ENCODE results near the gene SNAI3. TPM values are rescaled to one million over a fixed set of nuclear protein-coding genes. Genes with fewer than 3 reads are reported as not detected.

The SNAI3 gene
- total and polyA plus RNA-seq, 9 of the 15 experiments (the other 6 are each of a cell fraction or from before 2014, with no cell fraction given) = 0.04 to 4.1 (median 0.80) TPM; not detected in 1

- TF ChIP-seq, protein P1, sequence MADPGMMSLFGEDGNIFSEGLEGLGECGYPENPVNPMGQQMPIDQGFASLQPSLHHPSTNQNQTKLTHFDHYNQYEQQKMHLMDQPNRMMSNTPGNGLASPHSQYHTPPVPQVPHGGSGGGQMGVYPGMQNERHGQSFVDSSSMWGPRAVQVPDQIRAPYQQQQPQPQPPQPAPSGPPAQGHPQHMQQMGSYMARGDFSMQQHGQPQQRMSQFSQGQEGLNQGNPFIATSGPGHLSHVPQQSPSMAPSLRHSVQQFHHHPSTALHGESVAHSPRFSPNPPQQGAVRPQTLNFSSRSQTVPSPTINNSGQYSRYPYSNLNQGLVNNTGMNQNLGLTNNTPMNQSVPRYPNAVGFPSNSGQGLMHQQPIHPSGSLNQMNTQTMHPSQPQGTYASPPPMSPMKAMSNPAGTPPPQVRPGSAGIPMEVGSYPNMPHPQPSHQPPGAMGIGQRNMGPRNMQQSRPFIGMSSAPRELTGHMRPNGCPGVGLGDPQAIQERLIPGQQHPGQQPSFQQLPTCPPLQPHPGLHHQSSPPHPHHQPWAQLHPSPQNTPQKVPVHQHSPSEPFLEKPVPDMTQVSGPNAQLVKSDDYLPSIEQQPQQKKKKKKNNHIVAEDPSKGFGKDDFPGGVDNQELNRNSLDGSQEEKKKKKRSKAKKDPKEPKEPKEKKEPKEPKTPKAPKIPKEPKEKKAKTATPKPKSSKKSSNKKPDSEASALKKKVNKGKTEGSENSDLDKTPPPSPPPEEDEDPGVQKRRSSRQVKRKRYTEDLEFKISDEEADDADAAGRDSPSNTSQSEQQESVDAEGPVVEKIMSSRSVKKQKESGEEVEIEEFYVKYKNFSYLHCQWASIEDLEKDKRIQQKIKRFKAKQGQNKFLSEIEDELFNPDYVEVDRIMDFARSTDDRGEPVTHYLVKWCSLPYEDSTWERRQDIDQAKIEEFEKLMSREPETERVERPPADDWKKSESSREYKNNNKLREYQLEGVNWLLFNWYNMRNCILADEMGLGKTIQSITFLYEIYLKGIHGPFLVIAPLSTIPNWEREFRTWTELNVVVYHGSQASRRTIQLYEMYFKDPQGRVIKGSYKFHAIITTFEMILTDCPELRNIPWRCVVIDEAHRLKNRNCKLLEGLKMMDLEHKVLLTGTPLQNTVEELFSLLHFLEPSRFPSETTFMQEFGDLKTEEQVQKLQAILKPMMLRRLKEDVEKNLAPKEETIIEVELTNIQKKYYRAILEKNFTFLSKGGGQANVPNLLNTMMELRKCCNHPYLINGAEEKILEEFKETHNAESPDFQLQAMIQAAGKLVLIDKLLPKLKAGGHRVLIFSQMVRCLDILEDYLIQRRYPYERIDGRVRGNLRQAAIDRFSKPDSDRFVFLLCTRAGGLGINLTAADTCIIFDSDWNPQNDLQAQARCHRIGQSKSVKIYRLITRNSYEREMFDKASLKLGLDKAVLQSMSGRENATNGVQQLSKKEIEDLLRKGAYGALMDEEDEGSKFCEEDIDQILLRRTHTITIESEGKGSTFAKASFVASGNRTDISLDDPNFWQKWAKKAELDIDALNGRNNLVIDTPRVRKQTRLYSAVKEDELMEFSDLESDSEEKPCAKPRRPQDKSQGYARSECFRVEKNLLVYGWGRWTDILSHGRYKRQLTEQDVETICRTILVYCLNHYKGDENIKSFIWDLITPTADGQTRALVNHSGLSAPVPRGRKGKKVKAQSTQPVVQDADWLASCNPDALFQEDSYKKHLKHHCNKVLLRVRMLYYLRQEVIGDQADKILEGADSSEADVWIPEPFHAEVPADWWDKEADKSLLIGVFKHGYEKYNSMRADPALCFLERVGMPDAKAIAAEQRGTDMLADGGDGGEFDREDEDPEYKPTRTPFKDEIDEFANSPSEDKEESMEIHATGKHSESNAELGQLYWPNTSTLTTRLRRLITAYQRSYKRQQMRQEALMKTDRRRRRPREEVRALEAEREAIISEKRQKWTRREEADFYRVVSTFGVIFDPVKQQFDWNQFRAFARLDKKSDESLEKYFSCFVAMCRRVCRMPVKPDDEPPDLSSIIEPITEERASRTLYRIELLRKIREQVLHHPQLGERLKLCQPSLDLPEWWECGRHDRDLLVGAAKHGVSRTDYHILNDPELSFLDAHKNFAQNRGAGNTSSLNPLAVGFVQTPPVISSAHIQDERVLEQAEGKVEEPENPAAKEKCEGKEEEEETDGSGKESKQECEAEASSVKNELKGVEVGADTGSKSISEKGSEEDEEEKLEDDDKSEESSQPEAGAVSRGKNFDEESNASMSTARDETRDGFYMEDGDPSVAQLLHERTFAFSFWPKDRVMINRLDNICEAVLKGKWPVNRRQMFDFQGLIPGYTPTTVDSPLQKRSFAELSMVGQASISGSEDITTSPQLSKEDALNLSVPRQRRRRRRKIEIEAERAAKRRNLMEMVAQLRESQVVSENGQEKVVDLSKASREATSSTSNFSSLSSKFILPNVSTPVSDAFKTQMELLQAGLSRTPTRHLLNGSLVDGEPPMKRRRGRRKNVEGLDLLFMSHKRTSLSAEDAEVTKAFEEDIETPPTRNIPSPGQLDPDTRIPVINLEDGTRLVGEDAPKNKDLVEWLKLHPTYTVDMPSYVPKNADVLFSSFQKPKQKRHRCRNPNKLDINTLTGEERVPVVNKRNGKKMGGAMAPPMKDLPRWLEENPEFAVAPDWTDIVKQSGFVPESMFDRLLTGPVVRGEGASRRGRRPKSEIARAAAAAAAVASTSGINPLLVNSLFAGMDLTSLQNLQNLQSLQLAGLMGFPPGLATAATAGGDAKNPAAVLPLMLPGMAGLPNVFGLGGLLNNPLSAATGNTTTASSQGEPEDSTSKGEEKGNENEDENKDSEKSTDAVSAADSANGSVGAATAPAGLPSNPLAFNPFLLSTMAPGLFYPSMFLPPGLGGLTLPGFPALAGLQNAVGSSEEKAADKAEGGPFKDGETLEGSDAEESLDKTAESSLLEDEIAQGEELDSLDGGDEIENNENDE (IDR thresholded peaks at IDR 0.05; ENCODE audit: low read depth, low read length) = peak; percentile 29
- no peak for TF ChIP-seq TAL1 (IDR thresholded peaks at IDR 0.05)
- peak; percentile 54 for TF ChIP-seq DACH1 (IDR thresholded peaks at IDR 0.05; ENCODE audit: partially characterized antibody)
- TF ChIP-seq ETV1 (tag; conservative IDR thresholded peaks at IDR 0.05; ENCODE audit: low read depth) = peak; percentile 58
- TF ChIP-seq LEF1 (IDR thresholded peaks at IDR 0.05) = no peak
- peak in 1 of 2 experiments; percentile 60; a peak in 1 of 4 replicates for TF ChIP-seq BCLAF1 (IDR thresholded peaks at IDR 0.05; ENCODE audit: borderline replicate concordance in 1 of 2, control insufficient read depth in 1 of 2, low read depth in 2 of 2, low read length in 1 of 2)
- TF ChIP-seq, protein P2, sequence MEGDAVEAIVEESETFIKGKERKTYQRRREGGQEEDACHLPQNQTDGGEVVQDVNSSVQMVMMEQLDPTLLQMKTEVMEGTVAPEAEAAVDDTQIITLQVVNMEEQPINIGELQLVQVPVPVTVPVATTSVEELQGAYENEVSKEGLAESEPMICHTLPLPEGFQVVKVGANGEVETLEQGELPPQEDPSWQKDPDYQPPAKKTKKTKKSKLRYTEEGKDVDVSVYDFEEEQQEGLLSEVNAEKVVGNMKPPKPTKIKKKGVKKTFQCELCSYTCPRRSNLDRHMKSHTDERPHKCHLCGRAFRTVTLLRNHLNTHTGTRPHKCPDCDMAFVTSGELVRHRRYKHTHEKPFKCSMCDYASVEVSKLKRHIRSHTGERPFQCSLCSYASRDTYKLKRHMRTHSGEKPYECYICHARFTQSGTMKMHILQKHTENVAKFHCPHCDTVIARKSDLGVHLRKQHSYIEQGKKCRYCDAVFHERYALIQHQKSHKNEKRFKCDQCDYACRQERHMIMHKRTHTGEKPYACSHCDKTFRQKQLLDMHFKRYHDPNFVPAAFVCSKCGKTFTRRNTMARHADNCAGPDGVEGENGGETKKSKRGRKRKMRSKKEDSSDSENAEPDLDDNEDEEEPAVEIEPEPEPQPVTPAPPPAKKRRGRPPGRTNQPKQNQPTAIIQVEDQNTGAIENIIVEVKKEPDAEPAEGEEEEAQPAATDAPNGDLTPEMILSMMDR (IDR thresholded peaks at IDR 0.05 in 2 of 3, conservative IDR thresholded peaks at IDR 0.05 in 1 of 3; ENCODE audit: insufficient read depth in 2 of 3, low read depth in 1 of 3, low read length in 3 of 3) = peak; percentile 79 to 91 (median 84)
- TF ChIP-seq PHF20 (IDR thresholded peaks at IDR 0.05; ENCODE audit: partially characterized antibody) = peak; percentile 78
Observed at GRCh38 chr16:88628512-88628974, 57.8 kb downstream of the SNAI3 start (continued).

Measured in K562 (cell line).